Activated CD4-positive, alpha-beta T cell treated with anti-CD3 and anti-CD28 coated beads, Interleukin-2, amount 10 ng/mL, durations not matched to agents 24 days and 14 days (primary cell): Measurements from ENCODE around the gene SENP6. TPM values are rescaled to one million over a fixed set of nuclear protein-coding genes. Genes with fewer than 3 reads are reported as not detected.
"Not testable (repeated sequence)": the region's sequence is repeated elsewhere in the genome, so short reads cannot be mapped to it uniquely, and the experiment has no call there.

ENCODE experiments used
- DNase-seq: peaks from one replicate; pipeline ENCODE4 v3.0.0; 2022
- H3K27ac Mint-ChIP-seq: one replicate; pipeline ENCODE4 v1.8.0; 2022; ENCODE audit warnings: mild to moderate bottlenecking, mixed read lengths
- H3K27me3 Mint-ChIP-seq: one replicate; pipeline ENCODE4 v1.8.0; 2022; ENCODE audit warnings: mixed read lengths
- H3K36me3 Mint-ChIP-seq: one replicate; pipeline ENCODE4 v1.8.0; 2022; ENCODE audit warnings: low read depth, mild to moderate bottlenecking, mixed read lengths
- H3K4me1 Mint-ChIP-seq: one replicate; pipeline ENCODE4 v1.8.0; 2021; ENCODE audit warnings: mixed read lengths
- H3K4me3 Mint-ChIP-seq: one replicate; pipeline ENCODE4 v1.8.0; 2022; ENCODE audit warnings: mild to moderate bottlenecking, moderate library complexity, mixed read lengths
- H3K9me3 Mint-ChIP-seq: one replicate; pipeline ENCODE4 v1.8.0; 2021; ENCODE audit warnings: mixed read lengths
- intact Hi-C: fragments of 100-400 bp; cut with micrococcal nuclease; formaldehyde crosslinking; loops from one replicate; pipeline ENCODE4 v1.15.1; 2023
- total RNA-seq: library from RNA; stranded (reverse); gene quantifications from 2 replicates; pipeline ENCODE4 v1.2.3, GENCODE V29; 2022

The SENP6 gene
- total RNA-seq, 1 donor from 2014 or later = 79.4 TPM

DNA sequence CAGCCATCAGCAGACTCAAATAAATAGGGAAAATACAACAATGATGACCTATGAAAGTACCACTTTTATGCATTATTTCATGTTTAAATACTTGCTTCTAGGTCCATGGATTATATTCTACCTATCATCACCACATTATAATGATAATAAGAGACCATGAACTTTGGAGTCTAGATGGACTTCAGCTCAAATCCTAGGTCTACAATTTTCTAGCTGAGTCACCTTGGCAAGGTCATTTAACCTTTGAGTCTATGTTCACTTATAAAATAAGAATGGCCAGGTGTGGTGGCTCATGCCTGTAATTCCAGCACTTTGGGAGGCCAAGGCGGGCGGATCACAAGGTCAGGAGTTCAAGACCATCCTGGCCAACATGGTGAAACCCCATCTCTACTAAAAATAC lies 5.3 kb upstream of the SENP6 start:
- H3K4me1 Mint-ChIP-seq = peaks cover 18% of the 10 kb centered on the region
- DNase-seq, H3K9me3 Mint-ChIP-seq, H3K36me3 Mint-ChIP-seq, H3K27ac Mint-ChIP-seq, intact Hi-C loops, H3K4me3 Mint-ChIP-seq, H3K27me3 Mint-ChIP-seq: not testable (repeated sequence)

DNA sequence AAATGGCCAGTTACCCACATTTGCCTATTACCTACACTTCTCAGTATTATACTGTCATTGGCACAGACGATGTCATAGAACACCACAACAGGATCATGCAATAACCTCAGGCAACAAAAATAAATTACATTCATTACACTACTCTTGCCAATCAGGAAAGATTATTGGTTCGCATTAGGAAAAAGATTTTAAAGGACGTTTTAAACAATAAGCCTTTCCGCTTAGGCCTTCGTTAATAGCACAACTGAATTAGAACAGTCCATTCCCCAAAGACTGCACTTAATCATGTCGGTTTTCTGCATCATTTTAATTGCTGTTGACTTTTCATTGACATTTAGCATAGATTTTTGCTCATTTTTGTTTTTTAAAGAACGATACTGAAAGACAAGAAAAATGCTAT lies 912 bp upstream of the SENP6 start:
- no peaks in the 10 kb centered on the region for H3K27me3 Mint-ChIP-seq
- DNase-seq = no peak

DNA sequence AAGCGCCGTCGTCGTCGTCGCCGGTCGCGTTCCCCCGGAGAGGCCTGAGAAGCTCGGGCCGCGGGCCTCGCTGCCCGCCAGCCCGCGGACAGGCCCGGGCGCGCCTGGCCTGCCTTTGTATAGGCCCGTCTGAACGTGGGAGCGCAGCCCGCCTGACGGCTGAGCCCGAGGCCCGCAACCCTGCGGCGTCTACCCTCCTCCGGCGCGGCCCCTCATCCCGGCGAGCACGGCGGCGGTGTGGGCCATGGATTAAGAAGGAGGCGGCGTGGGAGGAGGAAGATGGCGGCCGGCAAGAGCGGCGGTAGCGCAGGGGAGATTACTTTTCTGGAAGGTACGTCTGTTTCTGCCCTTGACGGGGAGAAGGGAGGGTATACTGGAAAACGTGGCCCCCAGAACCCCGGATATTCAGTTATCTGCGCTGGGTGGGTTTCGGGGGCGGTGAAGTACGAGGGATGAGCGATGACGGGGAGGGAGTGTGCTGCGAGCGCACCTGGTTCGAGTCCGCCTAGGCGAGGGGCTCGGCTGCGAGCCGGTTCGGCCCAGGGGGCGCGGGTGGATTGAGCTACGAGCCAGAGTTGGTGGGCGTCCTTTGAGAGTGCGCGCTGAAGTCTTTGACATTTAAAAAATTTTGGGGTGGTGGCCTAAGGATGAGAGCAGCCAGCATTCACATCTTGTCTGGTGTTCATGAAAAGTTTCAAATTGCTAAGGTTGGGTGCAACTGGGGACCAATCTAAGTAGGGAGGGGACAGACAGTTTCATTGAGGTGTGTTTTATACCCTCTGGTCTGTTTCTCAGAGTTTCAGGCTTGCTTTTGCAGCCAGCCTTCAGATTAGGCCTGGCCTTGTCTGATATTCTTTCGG lies 796 bp downstream of the SENP6 start:
- Mint-ChIP-seq H3K36me3 (peaks cover 24% of the 10 kb centered on the region), H3K4me1 (peaks cover 50% of the 10 kb centered on the region), H3K9me3 (no peaks in the 10 kb centered on the region), H3K27ac (peak overlapping the region; percentile 99), H3K27me3 (no peaks in the 10 kb centered on the region), H3K4me3 (peak overlapping the region; percentile 99)
- peak; percentile 88 for DNase-seq
- intact Hi-C loops = loop anchor here (1.0 to 5.0 kb wide), 5 partner anchors 9 to 359 kb away; partner anchors contain the start of genes COX7A2 and TMEM30A

More for the DNA sequence above, 912 bp upstream of the SENP6 start:
- Mint-ChIP-seq H3K27ac (peak overlapping the region; percentile 86), H3K9me3 (no peaks in the 10 kb centered on the region), H3K4me1 (peaks cover 38% of the 10 kb centered on the region), H3K36me3 (peaks cover 17% of the 10 kb centered on the region), H3K4me3 (peak overlapping the region; percentile 99)
- intact Hi-C loops = loop anchor here (5.0 kb wide), 2 partner anchors 47 to 232 kb away; no protein-coding TSS in a partner anchor

DNA sequence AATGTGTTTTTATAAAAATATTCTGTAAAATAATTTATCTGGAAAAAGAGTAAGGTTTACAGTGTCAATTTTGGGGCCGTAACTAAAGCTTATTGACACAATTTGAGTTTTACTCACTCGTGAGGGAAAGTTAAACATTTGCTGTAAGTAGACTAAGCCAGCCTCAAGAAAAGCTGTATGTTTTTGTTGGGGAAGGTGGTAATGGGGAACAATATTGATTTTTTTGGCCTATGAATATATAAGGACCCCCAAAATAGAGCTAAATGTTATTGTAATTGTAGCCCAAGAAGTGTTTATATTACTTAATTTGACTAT lies 1.4 kb downstream of the SENP6 start:
- intact Hi-C loops = loop anchor here (1.0 to 5.0 kb wide), 4 partner anchors 8 to 318 kb away; partner anchors contain the start of gene TMEM30A
- DNase-seq = no peak
- Mint-ChIP-seq H3K9me3 (no peaks in the 10 kb centered on the region), H3K27ac (peak overlapping the region; percentile 51), H3K4me1 (peaks cover 54% of the 10 kb centered on the region), H3K4me3 (peak overlapping the region; percentile 99), H3K36me3 (peaks cover 24% of the 10 kb centered on the region), H3K27me3 (no peaks in the 10 kb centered on the region)

DNA sequence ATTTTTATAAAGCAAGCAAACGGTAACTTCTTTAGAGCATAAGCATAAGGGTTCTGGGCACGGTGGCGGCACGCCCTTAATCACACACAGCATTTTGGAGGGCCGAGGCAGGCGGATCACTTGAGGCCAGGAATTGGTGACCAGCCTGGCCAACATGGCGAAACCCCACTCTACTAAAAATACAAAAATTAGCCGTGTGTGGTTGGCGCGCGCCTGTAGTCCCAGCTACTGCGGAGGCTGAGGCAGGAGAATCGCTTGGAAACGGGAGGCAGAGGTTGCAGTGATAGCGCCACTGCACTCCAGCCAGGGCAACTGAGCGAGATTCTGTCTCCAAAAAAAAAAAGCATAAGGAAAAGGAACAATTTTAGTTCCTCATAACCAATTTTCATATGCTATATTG lies 2.6 kb downstream of the SENP6 start:
- no peaks in the 10 kb centered on the region for H3K9me3 Mint-ChIP-seq
- intact Hi-C loops = loop anchor here (5.0 kb wide), 2 partner anchors 43 to 228 kb away; no protein-coding TSS in a partner anchor
- DNase-seq = peak; percentile 50
- H3K4me3 Mint-ChIP-seq = peak overlapping the region; percentile 99
- peaks cover 53% of the 10 kb centered on the region for H3K4me1 Mint-ChIP-seq
- peaks cover 27% of the 10 kb centered on the region for H3K36me3 Mint-ChIP-seq
- H3K27ac Mint-ChIP-seq = peak overlapping the region; percentile 21
- no peaks in the 10 kb centered on the region for H3K27me3 Mint-ChIP-seq

DNA sequence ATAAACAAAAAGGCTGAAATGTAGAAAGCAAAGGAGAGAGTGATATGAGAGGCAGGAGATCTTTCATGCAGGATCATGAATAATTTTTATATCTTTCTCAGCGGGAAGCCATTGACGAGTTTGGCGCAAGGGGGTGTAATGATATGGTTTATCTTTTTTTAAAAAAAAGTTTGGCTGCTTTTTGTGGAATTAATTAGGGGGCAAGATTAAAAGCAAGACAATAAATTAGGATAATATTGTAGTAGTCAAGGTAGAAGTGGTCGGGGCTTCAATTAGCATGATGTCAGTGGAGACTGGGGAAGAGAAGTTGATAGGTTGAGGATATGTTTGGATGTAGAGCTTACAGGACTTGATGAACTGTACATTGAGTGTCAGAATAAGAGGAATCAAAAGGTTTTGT lies 4.0 kb downstream of the SENP6 start:
- no peak overlapping the region for H3K4me3 Mint-ChIP-seq
- no peaks in the 10 kb centered on the region for H3K27me3 Mint-ChIP-seq
- peaks cover 30% of the 10 kb centered on the region for H3K36me3 Mint-ChIP-seq
- no peaks in the 10 kb centered on the region for H3K9me3 Mint-ChIP-seq
- intact Hi-C loops = no loop called here
- DNase-seq = no peak
- no peak overlapping the region for H3K27ac Mint-ChIP-seq
- H3K4me1 Mint-ChIP-seq = peaks cover 58% of the 10 kb centered on the region

DNA sequence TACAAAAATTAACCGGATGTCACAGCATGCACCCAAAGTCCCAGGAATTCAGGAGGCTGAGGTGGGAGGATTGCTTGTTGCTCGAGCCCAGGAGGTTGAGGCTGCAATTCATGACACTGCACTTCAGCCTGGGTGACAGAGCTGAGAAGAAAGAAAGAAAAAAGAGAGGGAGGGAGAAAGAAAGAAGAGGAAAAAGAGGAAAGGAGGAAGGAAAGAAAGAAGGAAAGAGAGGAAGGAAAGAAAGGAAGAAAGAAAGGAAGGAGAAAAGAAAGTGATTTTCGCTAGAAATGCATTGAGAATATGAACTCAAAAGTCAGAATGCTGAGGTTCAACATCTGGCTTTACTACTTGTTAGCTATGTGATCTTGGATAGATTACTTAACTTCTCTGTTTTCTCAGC lies 6.6 kb downstream of the SENP6 start:
- peaks cover 27% of the 10 kb centered on the region for H3K36me3 Mint-ChIP-seq
- H3K4me3 Mint-ChIP-seq = no peak overlapping the region
- intact Hi-C loops = no loop called here
- no peak overlapping the region for H3K27ac Mint-ChIP-seq
- peak; percentile 4 for DNase-seq
- H3K4me1 Mint-ChIP-seq = peaks cover 76% of the 10 kb centered on the region
- no peaks in the 10 kb centered on the region for H3K9me3 Mint-ChIP-seq
- no peaks in the 10 kb centered on the region for H3K27me3 Mint-ChIP-seq

DNA sequence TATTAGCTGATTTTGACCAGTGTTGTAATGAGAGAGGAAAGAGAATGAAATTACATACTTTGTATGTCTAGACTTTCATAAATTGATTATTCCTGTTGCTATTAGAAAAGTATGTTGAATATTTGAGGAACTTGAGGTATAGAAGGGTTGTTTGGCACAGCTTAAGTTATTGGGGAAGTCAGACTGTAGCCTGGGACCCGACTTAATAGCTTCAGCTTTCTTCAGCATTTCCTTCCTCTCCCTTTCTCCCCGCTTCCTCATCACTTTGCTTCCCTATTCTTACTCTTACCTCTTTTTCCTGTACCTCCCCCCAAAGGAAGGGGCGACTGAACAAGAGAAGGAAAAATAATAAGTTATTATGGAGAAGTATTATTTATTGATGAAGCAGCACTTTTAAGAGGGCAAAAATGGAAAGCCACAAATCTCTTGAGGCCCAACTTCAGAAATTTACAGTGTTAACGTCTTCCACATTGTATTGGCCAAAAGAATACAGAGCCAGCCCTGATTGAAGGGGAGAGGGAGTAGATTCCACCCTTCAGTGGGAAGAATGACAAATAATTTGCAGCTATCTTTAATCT lies 7.4 kb downstream of the SENP6 start:
- no peaks in the 10 kb centered on the region for H3K27me3 Mint-ChIP-seq
- peaks cover 26% of the 10 kb centered on the region for H3K36me3 Mint-ChIP-seq
- no peak overlapping the region for H3K27ac Mint-ChIP-seq

DNA sequence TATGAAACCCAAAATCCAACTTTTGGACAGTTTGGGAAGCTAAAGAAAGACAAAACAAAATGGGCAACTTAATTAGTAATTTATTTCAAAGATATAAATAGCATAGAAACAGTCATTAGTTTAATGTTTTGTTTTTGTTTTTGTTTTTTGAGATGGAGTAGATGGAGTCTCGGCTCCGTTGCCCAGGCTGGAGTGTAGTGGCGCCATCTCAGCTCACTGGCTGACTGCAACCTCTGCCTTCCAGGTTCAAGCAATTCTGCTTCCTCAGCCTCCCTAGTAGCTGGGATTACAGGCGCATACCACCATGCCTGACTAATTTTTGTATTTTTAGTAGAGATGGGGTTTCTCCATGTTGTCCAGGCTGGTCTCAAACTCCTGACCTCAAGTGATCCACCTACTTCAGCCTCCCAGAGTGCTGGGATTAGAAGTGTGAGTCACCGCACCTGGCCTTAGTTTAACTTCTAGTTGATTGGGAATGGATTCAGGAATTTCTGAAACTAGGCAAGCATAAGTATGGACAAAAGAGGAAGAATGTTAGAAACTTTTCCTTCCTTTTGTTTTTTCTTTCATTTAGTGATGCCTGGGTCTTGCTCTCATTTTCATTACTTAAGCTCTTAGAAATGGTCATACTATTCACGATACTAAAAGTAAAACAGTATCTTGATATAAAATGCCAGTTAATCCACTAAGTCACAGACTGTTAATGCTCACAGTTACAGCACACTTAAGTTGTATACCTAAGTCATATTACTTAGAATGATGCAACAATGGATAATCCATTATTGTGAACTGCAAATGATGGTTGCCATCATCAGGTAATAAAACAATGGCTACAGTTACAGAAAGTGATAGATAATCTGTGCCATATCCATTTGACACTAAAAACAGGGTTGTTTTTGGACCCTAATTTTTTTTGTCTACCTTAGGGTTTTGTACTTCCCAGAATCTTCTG lies 8.2 kb downstream of the SENP6 start:
- intact Hi-C loops = loop anchor here (5.0 kb wide), 1 partner anchor 42 kb away; no protein-coding TSS in a partner anchor
- H3K27ac Mint-ChIP-seq = no peak overlapping the region
- peak; percentile 42 for DNase-seq
- no peaks in the 10 kb centered on the region for H3K9me3 Mint-ChIP-seq
- H3K4me1 Mint-ChIP-seq = peaks cover 71% of the 10 kb centered on the region
- H3K27me3 Mint-ChIP-seq = no peaks in the 10 kb centered on the region
- peaks cover 24% of the 10 kb centered on the region for H3K36me3 Mint-ChIP-seq
- no peak overlapping the region for H3K4me3 Mint-ChIP-seq

More for the DNA sequence above, 7.4 kb downstream of the SENP6 start:
- Mint-ChIP-seq H3K9me3 (no peaks in the 10 kb centered on the region), H3K4me1 (peaks cover 73% of the 10 kb centered on the region), H3K4me3 (no peak overlapping the region)
- intact Hi-C loops = no loop called here
- DNase-seq = no peak

DNA sequence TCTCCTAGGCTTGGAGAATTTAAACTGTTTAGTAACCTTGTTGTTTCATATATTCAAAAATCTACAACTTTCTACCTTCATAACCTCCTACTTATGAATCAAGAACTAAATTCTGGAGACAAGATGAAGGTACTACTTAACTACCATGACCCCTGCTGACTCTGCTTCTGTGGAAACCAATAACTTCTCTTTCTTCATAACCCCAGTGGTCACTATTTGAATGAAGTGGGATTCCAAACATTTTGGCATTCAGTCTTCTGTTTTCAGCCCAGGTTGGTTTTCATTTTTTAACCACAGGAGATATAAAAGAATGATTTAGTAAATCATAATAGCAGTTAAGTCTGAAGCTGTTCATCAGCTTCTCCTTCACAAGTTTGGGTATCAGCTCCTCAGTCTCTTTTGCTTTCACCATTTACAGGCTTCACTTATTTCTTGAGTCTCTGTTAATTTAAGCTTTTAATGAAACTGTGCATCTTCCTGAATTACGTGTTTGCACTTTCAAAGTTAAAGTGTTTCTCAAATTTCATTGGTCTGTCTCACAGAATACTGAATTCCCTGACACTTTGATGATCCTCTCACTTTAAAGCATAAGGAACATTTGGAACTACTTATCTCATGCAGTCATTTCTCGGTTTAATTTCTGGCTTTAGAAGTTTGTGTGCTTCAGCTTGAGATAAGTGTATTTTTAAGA lies 9.5 kb downstream of the SENP6 start:
- Mint-ChIP-seq H3K9me3 (peaks cover 4% of the 10 kb centered on the region), H3K27me3 (no peaks in the 10 kb centered on the region), H3K4me3 (peak overlapping the region; percentile 48), H3K27ac (peak overlapping the region; percentile 76), H3K36me3 (peaks cover 20% of the 10 kb centered on the region), H3K4me1 (peaks cover 67% of the 10 kb centered on the region)
- no peak for DNase-seq
- intact Hi-C loops = loop anchor here (1.0 to 5.0 kb wide), 2 partner anchors 8 to 41 kb away; no protein-coding TSS in a partner anchor

DNA sequence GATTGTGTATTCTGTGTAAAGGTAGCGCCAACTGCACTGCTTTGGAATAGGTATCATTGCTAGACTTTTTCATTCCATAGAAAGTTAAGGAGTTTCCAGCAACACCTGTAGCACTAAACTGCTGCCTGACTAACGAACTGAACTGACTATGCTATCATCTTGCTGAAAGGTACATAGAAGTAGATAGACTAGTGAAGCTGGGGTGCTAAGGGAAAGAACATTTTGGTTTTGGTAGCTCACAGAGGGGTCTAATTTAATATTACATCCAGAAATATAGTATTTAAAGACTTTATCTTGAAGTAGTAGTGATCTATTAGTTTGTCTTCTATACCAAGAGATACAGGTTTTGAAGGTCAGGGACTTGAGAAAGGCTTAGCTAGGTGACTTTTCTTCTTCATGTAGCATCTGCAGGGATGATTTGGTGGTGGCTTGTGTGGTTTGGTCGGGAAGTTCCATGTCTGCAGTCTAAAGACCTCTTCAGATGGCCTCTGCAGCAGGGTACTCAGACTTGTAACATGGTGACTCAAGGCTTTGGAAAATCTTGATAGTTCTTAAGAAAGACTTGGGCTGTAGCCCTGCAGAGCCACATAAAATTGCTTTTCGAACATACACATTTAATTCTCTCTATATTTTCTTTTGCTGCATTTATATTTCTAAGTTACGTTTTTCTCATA lies 10.2 kb downstream of the SENP6 start:
- Mint-ChIP-seq H3K27me3 (no peaks in the 10 kb centered on the region), H3K4me1 (peaks cover 62% of the 10 kb centered on the region), H3K36me3 (peaks cover 18% of the 10 kb centered on the region), H3K27ac (peak overlapping the region; percentile 76), H3K9me3 (peaks cover 4% of the 10 kb centered on the region), H3K4me3 (peak overlapping the region; percentile 48)
- peak; percentile 74 for DNase-seq
- intact Hi-C loops = loop anchor here (1.0 to 5.0 kb wide), 2 partner anchors 9 to 40 kb away; no protein-coding TSS in a partner anchor

DNA sequence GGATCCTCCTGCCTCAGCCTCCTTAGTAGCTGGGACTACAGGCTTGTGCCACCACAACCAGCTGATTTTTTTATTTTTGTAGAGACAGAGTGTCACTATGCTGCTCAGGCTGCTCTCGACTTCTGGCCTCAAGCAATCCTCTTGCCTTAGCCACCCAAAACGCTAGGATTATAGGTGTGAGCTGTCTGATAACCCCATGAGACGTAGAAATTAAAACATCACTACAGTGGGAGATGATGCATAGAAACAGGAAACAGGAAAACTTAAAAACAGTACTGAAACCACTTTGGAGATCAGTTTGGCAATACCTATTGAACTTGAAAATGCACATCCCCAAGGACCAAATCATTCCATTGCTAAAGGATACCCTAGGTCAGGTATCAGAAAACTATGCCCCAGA lies 10.8 kb downstream of the SENP6 start:
- no peak for DNase-seq
- intact Hi-C loops = loop anchor here (5.0 kb wide), 1 partner anchor 40 kb away; no protein-coding TSS in a partner anchor
- Mint-ChIP-seq H3K36me3 (peaks cover 14% of the 10 kb centered on the region), H3K4me1 (peaks cover 57% of the 10 kb centered on the region), H3K4me3 (peak overlapping the region; percentile 48), H3K9me3 (peaks cover 4% of the 10 kb centered on the region), H3K27me3 (no peaks in the 10 kb centered on the region), H3K27ac (peak overlapping the region; percentile 76)
